Stimulated activated CD4-positive, alpha-beta T cell treated with anti-CD3 and anti-CD28 coated beads, Interleukin-15, amount 100 ng/mL, for 1 hour (primary cell): Measurements from ENCODE around the gene GPR61.

Experiments used
- DNase-seq, 2 donors: peaks; one replicate each; pipeline ENCODE4 v3.0.0-alpha.2; 2020; ENCODE audit warnings: low read depth in 1 of 2, low spot score in 1 of 2

Gene GPR61

GRCh38 chr1:109567877-109568672 lies 28.4 kb downstream of the GPR61 start:
- DNase-seq: no peak

GRCh38 chr1:109569323-109569722 lies 29.7 kb downstream of the GPR61 start:
- no peak for DNase-seq

GRCh38 chr1:109570414-109570813 lies 30.7 kb downstream of the GPR61 start:
- DNase-seq: no peak

GRCh38 chr1:109573785-109574184 lies 34.1 kb downstream of the GPR61 start:
- no peak for DNase-seq

- DNase-seq: no peak
These were observed 39.3 kb downstream of the GPR61 start for GRCh38 chr1:109578947-109579443.

- no peak for DNase-seq
These were observed 39.8 kb downstream of the GPR61 start for GRCh38 chr1:109579491-109579890.

GRCh38 chr1:109582021-109582420 lies 42.3 kb downstream of the GPR61 start:
- no peak for DNase-seq

- no peak for DNase-seq
These were observed 45.1 kb downstream of the GPR61 start for GRCh38 chr1:109584766-109585165.

GRCh38 chr1:109586055-109586454 lies 46.4 kb downstream of the GPR61 start:
- DNase-seq: no peak

GRCh38 chr1:109589177-109589576 lies 49.5 kb downstream of the GPR61 start:
- DNase-seq: no peak

- DNase-seq: no peak
These were observed 50.0 kb downstream of the GPR61 start for GRCh38 chr1:109589679-109590078.

- no peak for DNase-seq
These were observed 53.2 kb downstream of the GPR61 start for GRCh38 chr1:109592916-109593315.

- DNase-seq: no peak
These were observed 55.9 kb downstream of the GPR61 start for GRCh38 chr1:109595531-109595930.
